H1 (cell line): ENCODE measurements around the gene PSMA2. TPM values are rescaled to one million over a fixed set of nuclear protein-coding genes. Genes with fewer than 3 reads are reported as not detected.

Experiments
- CHD2 ChIP-seq: IDR thresholded peaks from 2 replicates; pipeline ENCODE4 v1.6.1; 2012; ENCODE audit warnings: low read length, improper control_type of control experiment
- KDM4A ChIP-seq: IDR thresholded peaks from one replicate; pipeline ENCODE4 v1.7.1; 2012; ENCODE audit warnings: low read depth, mild to moderate bottlenecking, moderate library complexity, low read length, inconsistent platforms; ENCODE audit not compliant: severe bottlenecking
- KDM5A ChIP-seq: fragments of 200-600 bp; IDR thresholded peaks from 2 replicates; pipeline ENCODE4 v1.7.1; 2012; ENCODE audit warnings: mild to moderate bottlenecking, low read length, inconsistent platforms, mixed read lengths
- NANOG ChIP-seq: IDR thresholded peaks from 2 replicates; pipeline ENCODE4 v1.6.1; 2011; ENCODE audit warnings: low read length, low read depth, mild to moderate bottlenecking, inconsistent platforms; ENCODE audit not compliant: insufficient read depth, poor library complexity, severe bottlenecking
- POLR2A ChIP-seq, 2 experiments: IDR thresholded peaks; 1 replicate in 1 of 2; 2 replicates in 1 of 2; pipeline ENCODE4 v1.6.1; 2011; ENCODE audit warnings: low read depth in 2 of 2, low read length in 2 of 2, mild to moderate bottlenecking in 2 of 2; ENCODE audit errors: control extremely low read depth in 1 of 2
- RNF2 ChIP-seq: fragments of 200-900, 300-1000 bp; sonication (generic); IDR thresholded peaks from 2 replicates; pipeline ENCODE4 v1.7.1; 2016; ENCODE audit warnings: borderline replicate concordance, low read depth, mild to moderate bottlenecking, antibody characterized with exemption, low read length; ENCODE audit not compliant: poor library complexity, severe bottlenecking; ENCODE audit errors: missing control alignments
- SIX5 ChIP-seq: IDR thresholded peaks from 2 replicates; pipeline ENCODE4 v1.6.1; 2011; ENCODE audit warnings: mild to moderate bottlenecking, low read depth, low read length
- SP2 ChIP-seq: IDR thresholded peaks from 2 replicates; pipeline ENCODE4 v1.6.1; 2012; ENCODE audit warnings: mild to moderate bottlenecking, low read length, inconsistent platforms
- ZNF274 ChIP-seq: IDR thresholded peaks from 2 replicates; pipeline ENCODE4 v1.7.0; 2012; ENCODE audit warnings: low read length, borderline replicate concordance; ENCODE audit errors: extremely low read depth
- polyA plus RNA-seq, 7 experiments: library from polyadenylated mRNA; depleted of rRNA in 3 of 7; stranded (reverse) in 5 of 7; unstranded in 2 of 7; fragments of >200 nt in 5 of 7; fragments of 200-250 nt in 2 of 7; gene quantifications; 1 replicate in 5 of 7; 2 replicates in 1 of 7; 4 replicates in 1 of 7; pipeline versions ENCODE4 v1.2.1 to v1.2.3, GENCODE V29; 2011 to 2013; ENCODE audit warnings: missing spikeins in 2 of 7, mixed read lengths in 2 of 7
- total RNA-seq: library from RNA; stranded (reverse); fragmentation: NEBNext Ultra II Directional; extraction: Animal tissue kit (Norgen Biotek cat#: 25700); gene quantifications from 2 replicates; pipeline ENCODE4 v1.2.1, GENCODE V29; 2021
- TF ChIP-seq, protein P1 (sequence below): fragments of 300-600 bp; sonication (generic); IDR thresholded peaks from 2 replicates; pipeline ENCODE4 v1.7.1; 2012; ENCODE audit warnings: low read length, moderate library complexity, mild to moderate bottlenecking, inconsistent platforms; ENCODE audit not compliant: insufficient replicate concordance
- TF ChIP-seq, protein P2 (sequence below): IDR thresholded peaks from 2 replicates; pipeline ENCODE4 v1.6.1; 2012; ENCODE audit warnings: inconsistent platforms

The PSMA2 gene
- total and polyA plus RNA-seq, 2 of the 8 experiments (the other 6 are each of a cell fraction or from before 2014, with no cell fraction given) = 211 to 259 TPM

DNA sequence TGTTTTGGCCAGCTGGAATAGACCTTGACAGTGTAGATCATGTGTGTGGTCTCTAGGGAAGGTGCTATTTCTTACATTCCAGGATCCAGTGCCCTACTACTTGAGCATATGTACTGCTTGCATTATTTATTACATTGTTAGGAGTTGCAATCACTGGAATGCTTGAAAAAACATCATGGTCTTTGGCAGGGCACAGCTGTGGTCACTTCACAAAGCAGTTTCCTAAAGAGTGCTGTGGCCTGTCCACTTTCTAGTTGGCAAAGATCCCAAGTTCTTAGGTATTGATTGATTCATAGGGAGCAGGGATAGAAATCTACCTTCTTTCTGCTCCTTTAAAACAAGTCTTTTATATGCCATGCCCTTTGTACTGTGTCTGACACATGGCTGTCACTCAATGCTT lies 24.7 kb downstream of the PSMA2 start (continued):
- TF ChIP-seq, protein P1, sequence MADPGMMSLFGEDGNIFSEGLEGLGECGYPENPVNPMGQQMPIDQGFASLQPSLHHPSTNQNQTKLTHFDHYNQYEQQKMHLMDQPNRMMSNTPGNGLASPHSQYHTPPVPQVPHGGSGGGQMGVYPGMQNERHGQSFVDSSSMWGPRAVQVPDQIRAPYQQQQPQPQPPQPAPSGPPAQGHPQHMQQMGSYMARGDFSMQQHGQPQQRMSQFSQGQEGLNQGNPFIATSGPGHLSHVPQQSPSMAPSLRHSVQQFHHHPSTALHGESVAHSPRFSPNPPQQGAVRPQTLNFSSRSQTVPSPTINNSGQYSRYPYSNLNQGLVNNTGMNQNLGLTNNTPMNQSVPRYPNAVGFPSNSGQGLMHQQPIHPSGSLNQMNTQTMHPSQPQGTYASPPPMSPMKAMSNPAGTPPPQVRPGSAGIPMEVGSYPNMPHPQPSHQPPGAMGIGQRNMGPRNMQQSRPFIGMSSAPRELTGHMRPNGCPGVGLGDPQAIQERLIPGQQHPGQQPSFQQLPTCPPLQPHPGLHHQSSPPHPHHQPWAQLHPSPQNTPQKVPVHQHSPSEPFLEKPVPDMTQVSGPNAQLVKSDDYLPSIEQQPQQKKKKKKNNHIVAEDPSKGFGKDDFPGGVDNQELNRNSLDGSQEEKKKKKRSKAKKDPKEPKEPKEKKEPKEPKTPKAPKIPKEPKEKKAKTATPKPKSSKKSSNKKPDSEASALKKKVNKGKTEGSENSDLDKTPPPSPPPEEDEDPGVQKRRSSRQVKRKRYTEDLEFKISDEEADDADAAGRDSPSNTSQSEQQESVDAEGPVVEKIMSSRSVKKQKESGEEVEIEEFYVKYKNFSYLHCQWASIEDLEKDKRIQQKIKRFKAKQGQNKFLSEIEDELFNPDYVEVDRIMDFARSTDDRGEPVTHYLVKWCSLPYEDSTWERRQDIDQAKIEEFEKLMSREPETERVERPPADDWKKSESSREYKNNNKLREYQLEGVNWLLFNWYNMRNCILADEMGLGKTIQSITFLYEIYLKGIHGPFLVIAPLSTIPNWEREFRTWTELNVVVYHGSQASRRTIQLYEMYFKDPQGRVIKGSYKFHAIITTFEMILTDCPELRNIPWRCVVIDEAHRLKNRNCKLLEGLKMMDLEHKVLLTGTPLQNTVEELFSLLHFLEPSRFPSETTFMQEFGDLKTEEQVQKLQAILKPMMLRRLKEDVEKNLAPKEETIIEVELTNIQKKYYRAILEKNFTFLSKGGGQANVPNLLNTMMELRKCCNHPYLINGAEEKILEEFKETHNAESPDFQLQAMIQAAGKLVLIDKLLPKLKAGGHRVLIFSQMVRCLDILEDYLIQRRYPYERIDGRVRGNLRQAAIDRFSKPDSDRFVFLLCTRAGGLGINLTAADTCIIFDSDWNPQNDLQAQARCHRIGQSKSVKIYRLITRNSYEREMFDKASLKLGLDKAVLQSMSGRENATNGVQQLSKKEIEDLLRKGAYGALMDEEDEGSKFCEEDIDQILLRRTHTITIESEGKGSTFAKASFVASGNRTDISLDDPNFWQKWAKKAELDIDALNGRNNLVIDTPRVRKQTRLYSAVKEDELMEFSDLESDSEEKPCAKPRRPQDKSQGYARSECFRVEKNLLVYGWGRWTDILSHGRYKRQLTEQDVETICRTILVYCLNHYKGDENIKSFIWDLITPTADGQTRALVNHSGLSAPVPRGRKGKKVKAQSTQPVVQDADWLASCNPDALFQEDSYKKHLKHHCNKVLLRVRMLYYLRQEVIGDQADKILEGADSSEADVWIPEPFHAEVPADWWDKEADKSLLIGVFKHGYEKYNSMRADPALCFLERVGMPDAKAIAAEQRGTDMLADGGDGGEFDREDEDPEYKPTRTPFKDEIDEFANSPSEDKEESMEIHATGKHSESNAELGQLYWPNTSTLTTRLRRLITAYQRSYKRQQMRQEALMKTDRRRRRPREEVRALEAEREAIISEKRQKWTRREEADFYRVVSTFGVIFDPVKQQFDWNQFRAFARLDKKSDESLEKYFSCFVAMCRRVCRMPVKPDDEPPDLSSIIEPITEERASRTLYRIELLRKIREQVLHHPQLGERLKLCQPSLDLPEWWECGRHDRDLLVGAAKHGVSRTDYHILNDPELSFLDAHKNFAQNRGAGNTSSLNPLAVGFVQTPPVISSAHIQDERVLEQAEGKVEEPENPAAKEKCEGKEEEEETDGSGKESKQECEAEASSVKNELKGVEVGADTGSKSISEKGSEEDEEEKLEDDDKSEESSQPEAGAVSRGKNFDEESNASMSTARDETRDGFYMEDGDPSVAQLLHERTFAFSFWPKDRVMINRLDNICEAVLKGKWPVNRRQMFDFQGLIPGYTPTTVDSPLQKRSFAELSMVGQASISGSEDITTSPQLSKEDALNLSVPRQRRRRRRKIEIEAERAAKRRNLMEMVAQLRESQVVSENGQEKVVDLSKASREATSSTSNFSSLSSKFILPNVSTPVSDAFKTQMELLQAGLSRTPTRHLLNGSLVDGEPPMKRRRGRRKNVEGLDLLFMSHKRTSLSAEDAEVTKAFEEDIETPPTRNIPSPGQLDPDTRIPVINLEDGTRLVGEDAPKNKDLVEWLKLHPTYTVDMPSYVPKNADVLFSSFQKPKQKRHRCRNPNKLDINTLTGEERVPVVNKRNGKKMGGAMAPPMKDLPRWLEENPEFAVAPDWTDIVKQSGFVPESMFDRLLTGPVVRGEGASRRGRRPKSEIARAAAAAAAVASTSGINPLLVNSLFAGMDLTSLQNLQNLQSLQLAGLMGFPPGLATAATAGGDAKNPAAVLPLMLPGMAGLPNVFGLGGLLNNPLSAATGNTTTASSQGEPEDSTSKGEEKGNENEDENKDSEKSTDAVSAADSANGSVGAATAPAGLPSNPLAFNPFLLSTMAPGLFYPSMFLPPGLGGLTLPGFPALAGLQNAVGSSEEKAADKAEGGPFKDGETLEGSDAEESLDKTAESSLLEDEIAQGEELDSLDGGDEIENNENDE = no peak
- TF ChIP-seq, protein P2, sequence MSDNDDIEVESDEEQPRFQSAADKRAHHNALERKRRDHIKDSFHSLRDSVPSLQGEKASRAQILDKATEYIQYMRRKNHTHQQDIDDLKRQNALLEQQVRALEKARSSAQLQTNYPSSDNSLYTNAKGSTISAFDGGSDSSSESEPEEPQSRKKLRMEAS = no peak
- TF ChIP-seq CHD2 = no peak
- TF ChIP-seq KDM4A = no peak
- TF ChIP-seq RNF2 = no peak
- TF ChIP-seq NANOG = no peak
- TF ChIP-seq ZNF274 = no peak
- TF ChIP-seq POLR2A (IDR thresholded peaks at IDR 0.05; ENCODE audit: control extremely low read depth in 1 of 2, low read depth in 2 of 2, low read length in 2 of 2) = no peak
- TF ChIP-seq KDM5A = no peak
- TF ChIP-seq SIX5 = no peak
- no peak for TF ChIP-seq SP2
